Ovary (tissue), 9 donors: Measurements from ENCODE around the gene CCDC28A. TPM values are rescaled to one million over a fixed set of nuclear protein-coding genes. Genes with fewer than 3 reads are reported as not detected.

ENCODE experiments used
- DNase-seq, 5 donors: peaks; one replicate each; pipeline ENCODE4 v3.0.0-alpha.2; 2019 to 2020
- H3K27ac ChIP-seq, 2 donors: fragments of 200-600 bp; one replicate each; pipeline versions ENCODE4 v1.5.1 to v1.8.0; 2019 to 2022
- H3K27me3 ChIP-seq: fragments of 200-600 bp; one replicate; pipeline ENCODE4 v1.8.0; 2022
- H3K36me3 ChIP-seq: fragments of 200-600 bp; sonication (generic); one replicate; pipeline ENCODE4 v1.5.1; 2019
- H3K4me1 ChIP-seq: one replicate; pipeline ENCODE4 v1.8.1; 2013; ENCODE audit warnings: mild to moderate bottlenecking, moderate library complexity; ENCODE audit not compliant: insufficient read depth
- H3K4me3 ChIP-seq: fragments of 200-600 bp; sonication (generic); one replicate; pipeline ENCODE4 v1.5.1; 2017
- H3K9me3 ChIP-seq, 2 donors: fragments of 200-600 bp in 1 of 2; sonication (generic) in 1 of 2; one replicate each; pipeline versions ENCODE4 v1.5.1 to v1.8.1; 2013 to 2019; ENCODE audit warnings: mild to moderate bottlenecking in 1 of 2, moderate library complexity in 1 of 2
- CTCF ChIP-seq, 3 donors: fragments of 450-650 bp in 2 of 3; fragments of 200-600 bp in 1 of 3; IDR thresholded peaks; one replicate each; pipeline versions ENCODE4 v1.5.1 to v1.8.0; 2016 to 2022; ENCODE audit warnings: antibody characterized with exemption in 3 of 3, mild to moderate bottlenecking in 1 of 3
- EP300 ChIP-seq: sonication (generic); formaldehyde crosslinking; IDR thresholded peaks from one replicate; pipeline ENCODE4 v1.6.1; 2017; ENCODE audit warnings: antibody characterized with exemption
- POLR2A ChIP-seq: fragments of 450-650 bp; IDR thresholded peaks from one replicate; pipeline ENCODE4 v1.6.1; 2017; ENCODE audit warnings: antibody characterized with exemption, mild to moderate bottlenecking, moderate library complexity
- WGBS, 3 donors: extraction: QIAGEN DNeasy Blood & Tissue Kit in 1 of 3; methylation state at CpG; one replicate each; pipeline versions ENCODE4 v1.1.5 to v1.1.7; 2013 to 2017; 5-methylcytosine and 5-hydroxymethylcytosine counted together
- intact Hi-C, 4 donors: fragments of 100-400 bp; cut with DNase I; formaldehyde crosslinking; loops; one replicate each; pipeline versions ENCODE4 v1.11.0 to v1.15.1; 2022 to 2023
- polyA plus RNA-seq, 2 donors: library from polyadenylated mRNA; stranded (reverse); fragments of 200-250 nt in 1 of 2; fragments of 350-450 nt in 1 of 2; fragmentation: Illumina TruSeq in 1 of 2; extraction: RNeasy Lipid Tissue Mini Kit (QIAGEN cat#74804) in 1 of 2; gene quantifications; one replicate each; pipeline ENCODE4 v1.2.3, GENCODE V29; 2013 to 2014
- total RNA-seq, 7 donors: library from RNA; depleted of rRNA in 2 of 7; stranded (reverse); fragments of >200 nt in 2 of 7; fragmentation: NEBNext Ultra II Directional in 3 of 7; extraction: Animal tissue kit (Norgen Biotek cat#: 25700) in 3 of 7; gene quantifications; one replicate each; pipeline versions ENCODE4 v1.1.0 to v1.2.4, GENCODE V29; 2016 to 2023
- donor health status: DM: no; HTN: no; CAD: no; lungs with moderate emphysema.
- donor health status: DM: no; HTN: no; CAD: no.
- donor health status: Bipolar disorder and iron deficiency.
- donor health status: DM: yes; HTN: yes; CAD: no.
- donor health status: DM: no; HTN: no; CAD: no.
- donor health status: DM: yes; HTN: yes; CAD: no.

The CCDC28A gene
- total and polyA plus RNA-seq, 9 donors: 6.4 to 26.8 (median 14.0) TPM

- WGBS, 3 donors: 83 to 86% (median 83%) methylated on average over 9 of the region's 9 CpGs
- no peaks in the 10 kb centered on the region for H3K27me3 ChIP-seq
- no peak overlapping the region for H3K27ac ChIP-seq
- no peaks in the 10 kb centered on the region for H3K36me3 ChIP-seq
- TF ChIP-seq POLR2A (no peak), CTCF (IDR thresholded peaks at IDR 0.05) (no peak), EP300 (no peak)
- no peak overlapping the region for H3K4me3 ChIP-seq
- intact Hi-C loops: no loop called here
- no peaks in the 10 kb centered on the region for H3K9me3 ChIP-seq
- DNase-seq: no peak
- H3K4me1 ChIP-seq: no peaks in the 10 kb centered on the region
These were observed 31.6 kb downstream of the CCDC28A start for GRCh38 chr6:138805016-138805765.

GRCh38 chr6:138806889-138807288 is 33.3 kb downstream of the CCDC28A start:
- no peaks in the 10 kb centered on the region for H3K36me3 ChIP-seq
- TF ChIP-seq POLR2A: no peak
- no peak for TF ChIP-seq EP300
- no peak for TF ChIP-seq CTCF (IDR thresholded peaks at IDR 0.05)
- no peak overlapping the region for H3K4me3 ChIP-seq
- intact Hi-C loops: no loop called here
- H3K27ac ChIP-seq: no peak overlapping the region
- H3K27me3 ChIP-seq: no peaks in the 10 kb centered on the region
- no peaks in the 10 kb centered on the region for H3K4me1 ChIP-seq
- no peaks in the 10 kb centered on the region for H3K9me3 ChIP-seq
- no peak for DNase-seq
- WGBS, 3 donors: 90 to 92% (median 91%) methylated on average over 1 of the region's 1 CpG

GRCh38 chr6:138809677-138810076 is 36.1 kb downstream of the CCDC28A start:
- Histone ChIP-seq H3K36me3 (no peaks in the 10 kb centered on the region), H3K4me3 (no peak overlapping the region), H3K4me1 (no peaks in the 10 kb centered on the region), H3K27ac (no peak overlapping the region), H3K27me3 (no peaks in the 10 kb centered on the region), H3K9me3 (no peaks in the 10 kb centered on the region)
- 81 to 84% (median 81%) methylated on average over 3 of the region's 3 CpGs for WGBS, 3 donors
- intact Hi-C loops: loop anchor here (10.0 kb wide), 2 partner anchors 175 to 555 kb away; partner anchors contain the start of gene REPS1 (in 1 of the 4)
- TF ChIP-seq POLR2A (no peak), CTCF (IDR thresholded peaks at IDR 0.05) (no peak), EP300 (no peak)
- no peak for DNase-seq

- TF ChIP-seq CTCF (IDR thresholded peaks at IDR 0.05): no peak
- TF ChIP-seq EP300: no peak
- no peak for TF ChIP-seq POLR2A
- no peaks in the 10 kb centered on the region for H3K27me3 ChIP-seq
- no peaks in the 10 kb centered on the region for H3K4me1 ChIP-seq
- no peak for DNase-seq
- H3K4me3 ChIP-seq: no peak overlapping the region
- no peaks in the 10 kb centered on the region for H3K36me3 ChIP-seq
- no peaks in the 10 kb centered on the region for H3K9me3 ChIP-seq
- 83 to 89% (median 83%) methylated on average over 3 of the region's 3 CpGs for WGBS, 3 donors
- no peak overlapping the region for H3K27ac ChIP-seq
- intact Hi-C loops: loop anchor here (10.0 kb wide), 2 partner anchors 173 to 553 kb away; partner anchors contain the start of gene REPS1 (in 1 of the 4)
These were observed 38.3 kb downstream of the CCDC28A start for GRCh38 chr6:138811866-138812265.
